WTC11 (cell line): ENCODE results near the gene MMAB. TPM values are rescaled to one million over a fixed set of nuclear protein-coding genes. Genes with fewer than 3 reads are reported as not detected.

ENCODE experiments used
- ATAC-seq: fragments of 200-7000 bp; cut with Tn5 transposase; 2 replicates; pipeline ENCODE4 v1.10.0; 2021; ENCODE audit warnings: mild to moderate bottlenecking, moderate library complexity
- CTCF ChIA-PET: fragments of 300-600 bp; sonication (Branson Sonifier 250); formaldehyde crosslinking; loops from one replicate; lab custom pipeline; 2021; ENCODE audit warnings: antibody characterized with exemption; lab: Charles Lee
- POLR2A ChIA-PET: fragments of 350-600 bp; sonication (Branson Sonifier 250); formaldehyde crosslinking; loops from one replicate; lab custom pipeline; 2021; ENCODE audit warnings: antibody characterized with exemption; lab: Charles Lee
- DNase-seq: peaks from one replicate; pipeline ENCODE4 v3.0.0; 2021; ENCODE audit warnings: low spot score
- H3K27ac Mint-ChIP-seq: 2 replicates; pipeline ENCODE4 v1.8.0; 2021; ENCODE audit warnings: mixed read lengths
- H3K27me3 Mint-ChIP-seq: 2 replicates; pipeline ENCODE4 v1.8.0; 2021; ENCODE audit warnings: low read depth, mild to moderate bottlenecking, moderate library complexity, mixed read lengths
- H3K36me3 Mint-ChIP-seq: 2 replicates; pipeline ENCODE4 v1.8.0; 2021; ENCODE audit warnings: mixed read lengths
- H3K4me1 Mint-ChIP-seq: 2 replicates; pipeline ENCODE4 v1.8.0; 2022; ENCODE audit warnings: mixed read lengths
- H3K4me3 Mint-ChIP-seq: 2 replicates; pipeline ENCODE4 v1.8.0; 2021; ENCODE audit warnings: mild to moderate bottlenecking, moderate library complexity, mixed read lengths
- H3K9me3 Mint-ChIP-seq: 2 replicates; pipeline ENCODE4 v1.8.0; 2021; ENCODE audit warnings: mixed read lengths
- AFF4 ChIP-seq: sonication (generic); formaldehyde crosslinking; IDR thresholded peaks from 2 replicates; pipeline ENCODE4 v1.8.1; 2023; ENCODE audit warnings: mild to moderate bottlenecking, missing genetic modification reagents, borderline replicate concordance
- FOXJ3 ChIP-seq: sonication (generic); formaldehyde crosslinking; IDR thresholded peaks from 2 replicates; pipeline ENCODE4 v1.9.0; 2021; ENCODE audit warnings: missing genetic modification reagents, mild to moderate bottlenecking, borderline replicate concordance
- MLX ChIP-seq: sonication (generic); formaldehyde crosslinking; IDR thresholded peaks from 2 replicates; pipeline ENCODE4 v1.8.1; 2023; ENCODE audit warnings: mild to moderate bottlenecking, missing genetic modification reagents, moderate library complexity
- NFE2L1 ChIP-seq: sonication (generic); formaldehyde crosslinking; IDR thresholded peaks from 2 replicates; pipeline ENCODE4 v1.8.1; 2023; ENCODE audit warnings: missing genetic modification reagents
- TEAD4 ChIP-seq: sonication (generic); formaldehyde crosslinking; IDR thresholded peaks from 2 replicates; pipeline ENCODE4 v1.8.0; 2022; ENCODE audit warnings: mild to moderate bottlenecking, missing genetic modification reagents
- USF2 ChIP-seq: sonication (generic); formaldehyde crosslinking; IDR thresholded peaks from 2 replicates; pipeline ENCODE4 v1.8.1; 2023; ENCODE audit warnings: mild to moderate bottlenecking, missing genetic modification reagents, moderate library complexity
- ZNF416 ChIP-seq: fragments of 250-450 bp; sonication (Bioruptor Pico); IDR thresholded peaks from 2 replicates; pipeline ENCODE4 v1.9.0; 2021; ENCODE audit warnings: mild to moderate bottlenecking, inconsistent platforms
- total RNA-seq: library from RNA; stranded (reverse); gene quantifications from 3 replicates; pipeline ENCODE4 v1.2.3, GENCODE V29; 2021
- TF ChIP-seq, protein P1 (sequence below): fragments of 250-450 bp; sonication (Bioruptor Pico); IDR thresholded peaks from 2 replicates; pipeline ENCODE4 v2.1.2; 2022; ENCODE audit warnings: mild to moderate bottlenecking, moderate library complexity
- TF ChIP-seq, protein P2 (sequence below): sonication (generic); formaldehyde crosslinking; IDR thresholded peaks from 2 replicates; pipeline ENCODE4 v1.8.1; 2023; ENCODE audit warnings: mild to moderate bottlenecking, moderate library complexity, missing genetic modification reagents
- TF ChIP-seq, protein P3 (sequence below): fragments of 250-450 bp; sonication (Bioruptor Pico); conservative IDR thresholded peaks from 2 replicates; pipeline ENCODE4 v1.9.0; 2021; ENCODE audit warnings: mild to moderate bottlenecking
- TF ChIP-seq, protein P4 (sequence below): fragments of 250-450 bp; sonication (Bioruptor Pico); IDR thresholded peaks from 2 replicates; pipeline ENCODE4 v1.9.0; 2021; ENCODE audit warnings: mild to moderate bottlenecking
- TF ChIP-seq, protein P5 (sequence below): sonication (generic); formaldehyde crosslinking; IDR thresholded peaks from 2 replicates; pipeline ENCODE4 v1.8.0; 2023; ENCODE audit warnings: missing genetic modification reagents

MMAB gene
- total RNA-seq, 1 experiment from 2014 or later: 22.0 TPM

DNA sequence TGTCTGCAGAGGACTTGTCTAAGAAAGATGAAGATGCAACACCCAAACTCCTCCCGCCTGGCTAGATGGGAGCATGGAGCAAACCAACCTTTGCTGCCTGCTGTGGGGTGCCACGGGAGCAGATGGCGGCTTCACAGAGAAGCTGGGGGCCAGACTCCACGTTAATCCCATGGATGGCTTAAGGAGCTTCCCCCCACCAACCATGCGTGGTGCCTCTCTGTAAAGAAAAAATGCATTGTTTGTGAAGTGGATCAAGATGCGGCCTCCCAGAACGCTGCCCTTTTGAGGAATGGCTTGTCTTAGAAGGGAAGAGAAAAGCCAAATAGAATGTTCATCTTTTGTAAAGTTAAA is 15.9 kb upstream of the MMAB start:
- no peak overlapping the region for H3K4me3 Mint-ChIP-seq
- POLR2A ChIA-PET: no interaction called here
- no peak overlapping the region for H3K27ac Mint-ChIP-seq

GRCh38 chr12:109588461-109589239 is 15.3 kb upstream of the MMAB start:
- no peak overlapping the region for H3K4me3 Mint-ChIP-seq
- no peak overlapping the region for H3K27ac Mint-ChIP-seq
- H3K27me3 Mint-ChIP-seq: no peaks in the 10 kb centered on the region
- H3K4me1 Mint-ChIP-seq: no peaks in the 10 kb centered on the region
- CTCF ChIA-PET: interaction anchor here (1.5 to 2.5 kb wide), 2 partner anchors 9 to 186 kb away, joined by 4 to 7 read pairs; no protein-coding TSS in a partner anchor
- H3K36me3 Mint-ChIP-seq: peaks cover 4% of the 10 kb centered on the region
- no peaks in the 10 kb centered on the region for H3K9me3 Mint-ChIP-seq
- no peak for ATAC-seq
- DNase-seq: no peak
- POLR2A ChIA-PET: no interaction called here
- no peak for TF ChIP-seq TEAD4
- no peak for TF ChIP-seq FOXJ3 (CRISPR knock-in tag)
- TF ChIP-seq, protein P1, sequence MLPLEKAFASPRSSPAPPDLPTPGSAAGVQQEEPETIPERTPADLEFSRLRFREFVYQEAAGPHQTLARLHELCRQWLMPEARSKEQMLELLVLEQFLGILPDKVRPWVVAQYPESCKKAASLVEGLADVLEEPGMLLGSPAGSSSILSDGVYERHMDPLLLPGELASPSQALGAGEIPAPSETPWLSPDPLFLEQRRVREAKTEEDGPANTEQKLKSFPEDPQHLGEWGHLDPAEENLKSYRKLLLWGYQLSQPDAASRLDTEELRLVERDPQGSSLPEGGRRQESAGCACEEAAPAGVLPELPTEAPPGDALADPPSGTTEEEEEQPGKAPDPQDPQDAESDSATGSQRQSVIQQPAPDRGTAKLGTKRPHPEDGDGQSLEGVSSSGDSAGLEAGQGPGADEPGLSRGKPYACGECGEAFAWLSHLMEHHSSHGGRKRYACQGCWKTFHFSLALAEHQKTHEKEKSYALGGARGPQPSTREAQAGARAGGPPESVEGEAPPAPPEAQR (CRISPR knock-in tag): no peak
- TF ChIP-seq, protein P2, sequence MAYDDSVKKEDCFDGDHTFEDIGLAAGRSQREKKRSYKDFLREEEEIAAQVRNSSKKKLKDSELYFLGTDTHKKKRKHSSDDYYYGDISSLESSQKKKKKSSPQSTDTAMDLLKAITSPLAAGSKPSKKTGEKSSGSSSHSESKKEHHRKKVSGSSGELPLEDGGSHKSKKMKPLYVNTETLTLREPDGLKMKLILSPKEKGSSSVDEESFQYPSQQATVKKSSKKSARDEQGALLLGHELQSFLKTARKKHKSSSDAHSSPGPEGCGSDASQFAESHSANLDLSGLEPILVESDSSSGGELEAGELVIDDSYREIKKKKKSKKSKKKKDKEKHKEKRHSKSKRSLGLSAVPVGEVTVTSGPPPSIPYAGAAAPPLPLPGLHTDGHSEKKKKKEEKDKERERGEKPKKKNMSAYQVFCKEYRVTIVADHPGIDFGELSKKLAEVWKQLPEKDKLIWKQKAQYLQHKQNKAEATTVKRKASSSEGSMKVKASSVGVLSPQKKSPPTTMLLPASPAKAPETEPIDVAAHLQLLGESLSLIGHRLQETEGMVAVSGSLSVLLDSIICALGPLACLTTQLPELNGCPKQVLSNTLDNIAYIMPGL: no peak
- TF ChIP-seq, protein P3, sequence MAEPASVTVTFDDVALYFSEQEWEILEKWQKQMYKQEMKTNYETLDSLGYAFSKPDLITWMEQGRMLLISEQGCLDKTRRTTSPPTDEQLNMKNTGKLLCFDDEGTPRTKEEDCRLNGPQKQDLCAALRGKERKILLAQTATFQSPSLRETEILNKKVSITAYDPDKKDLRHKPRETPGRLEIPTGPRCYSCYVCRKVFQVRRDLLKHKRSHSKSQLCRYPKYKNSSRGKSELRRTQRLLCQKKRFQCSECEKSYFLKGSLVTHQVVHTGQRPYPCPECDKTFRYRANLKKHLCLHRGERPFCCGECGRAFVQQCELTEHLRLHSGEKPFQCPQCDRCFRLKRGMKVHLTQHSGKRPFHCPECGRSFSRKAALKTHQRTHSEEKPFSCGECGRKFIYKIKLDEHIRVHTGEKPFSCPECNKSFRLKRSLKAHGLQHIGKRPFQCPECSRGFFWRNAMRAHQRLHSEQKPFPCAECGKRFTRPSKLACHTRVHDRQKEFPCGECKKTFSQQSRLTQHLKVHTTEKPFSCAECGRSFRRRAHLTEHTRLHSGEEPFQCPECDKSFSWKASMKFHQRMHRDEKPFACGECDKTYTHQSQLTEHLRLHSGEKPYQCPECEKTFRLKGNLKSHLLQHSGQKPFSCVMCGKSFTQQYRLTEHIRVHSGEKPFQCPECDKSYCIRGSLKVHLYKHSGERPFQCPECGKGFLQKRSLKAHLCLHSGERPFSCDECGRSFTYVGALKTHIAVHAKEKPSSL (CRISPR knock-in tag): no peak
- TF ChIP-seq AFF4 (CRISPR knock-in tag): no peak
- no peak for TF ChIP-seq MLX (CRISPR knock-in tag)
- no peak for TF ChIP-seq USF2 (CRISPR knock-in tag)

More for the DNA sequence above, 15.9 kb upstream of the MMAB start:
- DNase-seq (no peak), ATAC-seq (no peak)
- Mint-ChIP-seq H3K36me3 (no peaks in the 10 kb centered on the region), H3K4me1 (no peaks in the 10 kb centered on the region), H3K27me3 (no peaks in the 10 kb centered on the region), H3K9me3 (no peaks in the 10 kb centered on the region)
- CTCF ChIA-PET: interaction anchor here (2.5 kb wide), 1 partner anchor 9 kb away, joined by 7 read pairs; no protein-coding TSS in a partner anchor
- TF ChIP-seq, protein P4, sequence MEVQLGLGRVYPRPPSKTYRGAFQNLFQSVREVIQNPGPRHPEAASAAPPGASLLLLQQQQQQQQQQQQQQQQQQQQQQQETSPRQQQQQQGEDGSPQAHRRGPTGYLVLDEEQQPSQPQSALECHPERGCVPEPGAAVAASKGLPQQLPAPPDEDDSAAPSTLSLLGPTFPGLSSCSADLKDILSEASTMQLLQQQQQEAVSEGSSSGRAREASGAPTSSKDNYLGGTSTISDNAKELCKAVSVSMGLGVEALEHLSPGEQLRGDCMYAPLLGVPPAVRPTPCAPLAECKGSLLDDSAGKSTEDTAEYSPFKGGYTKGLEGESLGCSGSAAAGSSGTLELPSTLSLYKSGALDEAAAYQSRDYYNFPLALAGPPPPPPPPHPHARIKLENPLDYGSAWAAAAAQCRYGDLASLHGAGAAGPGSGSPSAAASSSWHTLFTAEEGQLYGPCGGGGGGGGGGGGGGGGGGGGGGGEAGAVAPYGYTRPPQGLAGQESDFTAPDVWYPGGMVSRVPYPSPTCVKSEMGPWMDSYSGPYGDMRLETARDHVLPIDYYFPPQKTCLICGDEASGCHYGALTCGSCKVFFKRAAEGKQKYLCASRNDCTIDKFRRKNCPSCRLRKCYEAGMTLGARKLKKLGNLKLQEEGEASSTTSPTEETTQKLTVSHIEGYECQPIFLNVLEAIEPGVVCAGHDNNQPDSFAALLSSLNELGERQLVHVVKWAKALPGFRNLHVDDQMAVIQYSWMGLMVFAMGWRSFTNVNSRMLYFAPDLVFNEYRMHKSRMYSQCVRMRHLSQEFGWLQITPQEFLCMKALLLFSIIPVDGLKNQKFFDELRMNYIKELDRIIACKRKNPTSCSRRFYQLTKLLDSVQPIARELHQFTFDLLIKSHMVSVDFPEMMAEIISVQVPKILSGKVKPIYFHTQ (CRISPR knock-in tag): no peak
- TF ChIP-seq ZNF416 (no peak), NFE2L1 (CRISPR knock-in tag) (no peak)
- TF ChIP-seq, protein P5, sequence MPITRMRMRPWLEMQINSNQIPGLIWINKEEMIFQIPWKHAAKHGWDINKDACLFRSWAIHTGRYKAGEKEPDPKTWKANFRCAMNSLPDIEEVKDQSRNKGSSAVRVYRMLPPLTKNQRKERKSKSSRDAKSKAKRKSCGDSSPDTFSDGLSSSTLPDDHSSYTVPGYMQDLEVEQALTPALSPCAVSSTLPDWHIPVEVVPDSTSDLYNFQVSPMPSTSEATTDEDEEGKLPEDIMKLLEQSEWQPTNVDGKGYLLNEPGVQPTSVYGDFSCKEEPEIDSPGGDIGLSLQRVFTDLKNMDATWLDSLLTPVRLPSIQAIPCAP (CRISPR knock-in tag): no peak
- TF ChIP-seq, protein P2: no peak
